ENCODE data around the gene RBP5.

RBP5 gene

GRCh38 chr12:7130701-7131501 is 2.2 kb upstream of the RBP5 start:
- Mint-ChIP-seq H3K4me3 (peak overlapping the region; percentile 99), H3K4me1 (peaks cover 49% of the 10 kb centered on the region), H3K9me3 (no peaks in the 10 kb centered on the region), H3K36me3 (ENCODE audit: low read depth) (peaks cover 29% of the 10 kb centered on the region), H3K27ac (no peak overlapping the region), H3K27me3 (ENCODE audit: low read depth, poor library complexity) (peaks cover 20% of the 10 kb centered on the region)
- peak; percentile 70 for DNase-seq
- TF ChIP-seq, protein P1, sequence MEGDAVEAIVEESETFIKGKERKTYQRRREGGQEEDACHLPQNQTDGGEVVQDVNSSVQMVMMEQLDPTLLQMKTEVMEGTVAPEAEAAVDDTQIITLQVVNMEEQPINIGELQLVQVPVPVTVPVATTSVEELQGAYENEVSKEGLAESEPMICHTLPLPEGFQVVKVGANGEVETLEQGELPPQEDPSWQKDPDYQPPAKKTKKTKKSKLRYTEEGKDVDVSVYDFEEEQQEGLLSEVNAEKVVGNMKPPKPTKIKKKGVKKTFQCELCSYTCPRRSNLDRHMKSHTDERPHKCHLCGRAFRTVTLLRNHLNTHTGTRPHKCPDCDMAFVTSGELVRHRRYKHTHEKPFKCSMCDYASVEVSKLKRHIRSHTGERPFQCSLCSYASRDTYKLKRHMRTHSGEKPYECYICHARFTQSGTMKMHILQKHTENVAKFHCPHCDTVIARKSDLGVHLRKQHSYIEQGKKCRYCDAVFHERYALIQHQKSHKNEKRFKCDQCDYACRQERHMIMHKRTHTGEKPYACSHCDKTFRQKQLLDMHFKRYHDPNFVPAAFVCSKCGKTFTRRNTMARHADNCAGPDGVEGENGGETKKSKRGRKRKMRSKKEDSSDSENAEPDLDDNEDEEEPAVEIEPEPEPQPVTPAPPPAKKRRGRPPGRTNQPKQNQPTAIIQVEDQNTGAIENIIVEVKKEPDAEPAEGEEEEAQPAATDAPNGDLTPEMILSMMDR (IDR thresholded peaks at IDR 0.05): no peak

DNA sequence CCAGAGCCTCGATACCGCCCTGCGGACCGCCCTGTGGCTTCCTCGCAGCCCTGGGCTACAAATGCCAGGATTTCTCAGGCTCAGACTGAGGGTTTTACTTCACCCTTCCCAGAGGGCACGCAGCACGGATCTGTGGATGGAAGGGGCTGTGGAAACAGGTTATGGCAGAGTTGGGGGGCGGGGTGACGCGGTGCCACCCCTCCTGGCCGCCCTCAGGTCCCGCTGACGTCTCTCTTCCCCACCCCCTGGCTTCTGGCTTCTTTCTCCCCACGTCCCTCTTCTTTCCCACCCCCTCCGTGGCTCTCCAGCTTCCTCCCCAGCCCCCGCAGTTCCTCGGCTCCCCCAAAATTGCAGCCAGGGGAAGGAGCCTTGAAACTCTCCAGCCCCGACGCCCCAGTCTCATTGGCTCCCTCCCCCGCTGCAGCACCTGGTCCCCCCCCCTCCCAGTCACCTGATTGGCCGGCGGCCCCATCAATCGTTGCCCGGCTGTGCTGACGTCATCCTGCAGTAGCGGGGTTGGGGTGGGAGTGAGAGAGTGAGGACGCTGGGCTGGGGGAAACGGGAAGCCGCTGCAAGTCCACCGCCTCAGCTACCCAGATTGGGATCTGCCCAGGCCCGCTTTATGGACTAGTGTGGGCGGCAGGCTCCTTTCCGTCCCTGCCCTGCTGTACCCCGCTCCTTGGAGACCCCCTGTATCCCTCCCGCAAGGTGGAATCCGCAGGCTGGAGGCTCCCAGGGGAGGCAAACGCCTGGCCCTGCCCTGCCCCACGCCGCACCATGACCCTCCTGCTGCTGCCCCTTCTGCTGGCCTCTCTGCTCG is 1.4 kb upstream of the RBP5 start, which contains the start of gene CLSTN3:
Gene CLSTN3 (plus strand): TSS at position 500 of the 820 bp plus-strand sequence. CDS start 278 bp downstream, at position 778.
- Mint-ChIP-seq H3K27ac (no peak within 1 kb of the TSS), H3K4me3 (peak within 1 kb of the TSS; percentile 99), H3K36me3 (ENCODE audit: low read depth) (peaks cover 21% of the 10 kb centered on the region), H3K4me1 (peaks cover 54% of the 10 kb centered on the region), H3K27me3 (ENCODE audit: low read depth, poor library complexity) (peaks cover 20% of the 10 kb centered on the region), H3K9me3 (no peaks in the 10 kb centered on the region)
- DNase-seq: peak; percentile 91
- TF ChIP-seq, protein P1 (IDR thresholded peaks at IDR 0.05): no peak

- Mint-ChIP-seq H3K4me3 (peak overlapping the region; percentile 99), H3K27me3 (ENCODE audit: low read depth, poor library complexity) (peaks cover 20% of the 10 kb centered on the region), H3K27ac (no peak overlapping the region), H3K9me3 (no peaks in the 10 kb centered on the region), H3K36me3 (ENCODE audit: low read depth) (peaks cover 14% of the 10 kb centered on the region), H3K4me1 (peaks cover 61% of the 10 kb centered on the region)
- DNase-seq: no peak
- TF ChIP-seq, protein P1 (IDR thresholded peaks at IDR 0.05): no peak
Observed at GRCh38 chr12:7129287-7129871, 690 bp upstream of the RBP5 start.

DNA sequence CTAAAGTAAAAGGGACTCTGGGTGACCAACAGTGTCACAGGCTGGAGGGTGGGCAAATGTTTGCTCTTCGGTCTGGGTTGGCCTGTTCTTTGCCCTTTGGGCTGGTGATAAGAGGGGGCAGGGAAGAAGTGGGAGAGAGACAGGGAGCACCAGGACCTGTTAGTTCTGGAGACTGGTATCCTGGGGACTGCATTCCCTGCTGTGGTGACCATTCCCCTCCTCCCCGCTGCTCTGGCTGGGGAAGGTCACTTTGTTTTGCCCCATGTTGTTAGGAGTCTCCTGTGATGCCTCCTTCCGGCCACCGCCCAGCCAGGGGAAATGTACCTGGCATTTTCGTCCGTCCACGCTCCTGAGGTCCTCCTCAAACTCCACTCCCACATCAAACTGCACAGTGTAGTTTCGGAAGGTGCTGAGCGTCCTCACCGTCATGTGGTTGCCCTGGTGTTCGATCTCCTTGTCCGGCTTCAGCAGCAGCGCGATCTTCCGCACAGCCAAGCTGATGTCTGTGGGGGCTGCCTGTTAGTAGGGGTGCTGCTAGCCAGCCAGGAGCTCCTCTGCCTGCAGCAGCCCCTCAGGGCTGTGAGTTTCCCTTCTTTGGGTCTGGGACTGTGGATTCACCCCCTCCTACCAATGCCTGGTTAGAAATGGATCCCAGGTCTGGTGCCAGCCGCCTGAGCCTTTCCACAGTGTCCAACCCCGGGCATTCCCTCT is 618 bp downstream of the RBP5 start:
- Mint-ChIP-seq H3K4me3 (peak overlapping the region; percentile 99), H3K4me1 (peaks cover 71% of the 10 kb centered on the region), H3K9me3 (no peaks in the 10 kb centered on the region), H3K27me3 (ENCODE audit: low read depth, poor library complexity) (peaks cover 20% of the 10 kb centered on the region), H3K36me3 (ENCODE audit: low read depth) (peaks cover 2% of the 10 kb centered on the region), H3K27ac (no peak overlapping the region)
- no peak for DNase-seq
- TF ChIP-seq, protein P1 (IDR thresholded peaks at IDR 0.05): no peak

DNA sequence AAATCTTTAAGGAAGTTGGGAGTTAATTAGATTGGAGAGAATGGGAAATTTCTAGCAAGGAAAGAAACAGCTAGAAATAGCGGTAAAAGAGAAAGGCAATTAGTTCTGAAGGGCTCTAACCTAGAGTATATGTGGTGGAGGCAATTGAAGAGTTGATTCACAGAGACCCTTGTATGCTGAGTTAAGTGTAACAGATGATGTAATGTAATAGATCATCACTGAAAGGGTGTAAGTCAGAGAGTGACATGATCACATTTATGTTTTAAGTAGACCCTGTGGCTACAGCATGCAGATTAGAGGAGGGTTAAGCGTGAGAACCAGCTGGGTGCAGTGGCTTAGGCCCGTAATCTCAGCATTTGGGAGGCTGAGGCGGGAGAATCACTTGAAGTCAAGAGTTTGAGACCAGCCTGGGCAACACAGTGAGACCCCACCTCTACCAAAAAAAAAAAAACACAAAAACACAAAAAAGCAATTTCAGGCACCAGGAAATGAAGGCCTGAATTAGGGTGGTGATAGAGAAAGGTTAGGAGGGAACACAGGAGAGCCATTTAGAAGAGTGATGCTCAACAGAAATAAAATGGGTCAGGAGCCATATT is 3.0 kb downstream of the RBP5 start:
- TF ChIP-seq, protein P1 (IDR thresholded peaks at IDR 0.05): no peak
- H3K4me3 Mint-ChIP-seq: no peak overlapping the region

More for the DNA sequence above, 3.0 kb downstream of the RBP5 start:
- H3K4me1 Mint-ChIP-seq: peaks cover 60% of the 10 kb centered on the region
- H3K27me3 Mint-ChIP-seq (ENCODE audit: low read depth, poor library complexity): peaks cover 17% of the 10 kb centered on the region
- H3K27ac Mint-ChIP-seq: no peak overlapping the region
- H3K36me3 Mint-ChIP-seq (ENCODE audit: low read depth): no peaks in the 10 kb centered on the region
- H3K9me3 Mint-ChIP-seq: no peaks in the 10 kb centered on the region
- DNase-seq: no peak
